Right lobe of liver (tissue), 4 donors: ENCODE data around the gene PCAT7.

Source experiments
- CTCF ChIP-seq, 4 donors: fragments of 200-600 bp in 3 of 4; fragments of 450-650 bp in 1 of 4; IDR thresholded peaks; one replicate each; pipeline versions ENCODE4 v1.5.1 to v1.8.0; 2016 to 2022; ENCODE audit warnings: antibody characterized with exemption in 4 of 4, mild to moderate bottlenecking in 2 of 4
- POLR2A ChIP-seq: fragments of 450-650 bp; IDR thresholded peaks from one replicate; pipeline ENCODE4 v1.6.1; 2017; ENCODE audit warnings: antibody characterized with exemption, mild to moderate bottlenecking
- donor health status: DM: no; HTN: no; CAD: no.
- donor health status: DM: no; HTN: no; CAD: no.
- donor health status: DM: no; HTN: yes; CAD: no.

- no peak for TF ChIP-seq CTCF (IDR thresholded peaks at IDR 0.05)
- TF ChIP-seq POLR2A: no peak
These were observed 52.5 kb downstream of the PCAT7 start for GRCh38 chr9:94607423-94607691.
